HFFc6 (cell line): ENCODE data around the gene NAALADL1. TPM values are rescaled to one million over a fixed set of nuclear protein-coding genes. Genes with fewer than 3 reads are reported as not detected.

Source experiments
- DNase-seq: peaks from one replicate; pipeline ENCODE4 v3.0.0-alpha.2; 2018
- H3K27ac Mint-ChIP-seq: 2 replicates; pipeline ENCODE4 v1.8.0; 2020; ENCODE audit warnings: mild to moderate bottlenecking, mixed read lengths
- H3K27me3 Mint-ChIP-seq: 2 replicates; pipeline ENCODE4 v1.8.0; 2021; ENCODE audit warnings: mild to moderate bottlenecking, moderate library complexity, mixed read lengths; ENCODE audit not compliant: insufficient read depth
- H3K36me3 Mint-ChIP-seq: 2 replicates; pipeline ENCODE4 v1.8.0; 2021; ENCODE audit warnings: low read depth, mixed read lengths
- H3K4me1 Mint-ChIP-seq: 2 replicates; pipeline ENCODE4 v1.8.0; 2020; ENCODE audit warnings: low read depth, mixed read lengths
- H3K4me3 Mint-ChIP-seq: 2 replicates; pipeline ENCODE4 v1.8.0; 2020; ENCODE audit warnings: mild to moderate bottlenecking, moderate library complexity, mixed read lengths
- H3K9me3 Mint-ChIP-seq: 2 replicates; pipeline ENCODE4 v1.8.0; 2020; ENCODE audit warnings: mild to moderate bottlenecking, mixed read lengths
- total RNA-seq, 6 experiments: library from RNA; stranded (reverse); fragmentation: NEBNext Ultra II Directional; extraction: Animal tissue kit (Norgen Biotek cat#: 25700); gene quantifications; 2 replicates in 1 of 6; 3 replicates in 5 of 6; pipeline ENCODE4 v1.2.3, GENCODE V29; 2021
- TF ChIP-seq, protein P1 (sequence below): fragments of 200-600 bp; sonication (generic); IDR thresholded peaks from 2 replicates; pipeline ENCODE4 v1.5.0; 2021; ENCODE audit warnings: antibody characterized with exemption, mild to moderate bottlenecking

Gene NAALADL1
- total RNA-seq, 6 experiments from 2014 or later: not detected

DNA sequence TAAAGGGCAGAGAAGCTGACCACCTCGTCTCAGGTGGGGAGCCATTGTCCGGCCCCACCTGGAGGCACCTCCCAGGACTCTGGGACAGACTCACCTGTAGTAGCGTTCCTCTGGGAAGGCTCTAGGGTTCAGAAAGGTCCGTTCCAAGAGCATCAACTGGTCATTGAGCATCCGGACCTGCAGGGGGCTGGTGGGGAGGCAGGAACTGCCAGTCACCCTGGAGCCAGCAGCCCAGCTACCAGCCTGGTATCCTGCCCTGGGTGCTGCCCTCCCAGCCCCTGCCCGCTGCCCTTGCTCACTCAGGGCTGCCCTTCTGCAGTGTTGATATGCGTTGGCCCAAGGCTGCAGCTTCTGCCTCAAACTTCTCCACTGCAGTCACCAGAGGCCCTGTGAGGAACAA, 12.6 kb downstream of the NAALADL1 start:
- Mint-ChIP-seq H3K4me3 (no peak overlapping the region), H3K9me3 (no peaks in the 10 kb centered on the region), H3K36me3 (peaks cover 7% of the 10 kb centered on the region), H3K27ac (no peak overlapping the region), H3K4me1 (peaks cover 27% of the 10 kb centered on the region), H3K27me3 (no peaks in the 10 kb centered on the region; the same call in 1 of the 2 replicates)
- no peak for DNase-seq
- TF ChIP-seq, protein P1, sequence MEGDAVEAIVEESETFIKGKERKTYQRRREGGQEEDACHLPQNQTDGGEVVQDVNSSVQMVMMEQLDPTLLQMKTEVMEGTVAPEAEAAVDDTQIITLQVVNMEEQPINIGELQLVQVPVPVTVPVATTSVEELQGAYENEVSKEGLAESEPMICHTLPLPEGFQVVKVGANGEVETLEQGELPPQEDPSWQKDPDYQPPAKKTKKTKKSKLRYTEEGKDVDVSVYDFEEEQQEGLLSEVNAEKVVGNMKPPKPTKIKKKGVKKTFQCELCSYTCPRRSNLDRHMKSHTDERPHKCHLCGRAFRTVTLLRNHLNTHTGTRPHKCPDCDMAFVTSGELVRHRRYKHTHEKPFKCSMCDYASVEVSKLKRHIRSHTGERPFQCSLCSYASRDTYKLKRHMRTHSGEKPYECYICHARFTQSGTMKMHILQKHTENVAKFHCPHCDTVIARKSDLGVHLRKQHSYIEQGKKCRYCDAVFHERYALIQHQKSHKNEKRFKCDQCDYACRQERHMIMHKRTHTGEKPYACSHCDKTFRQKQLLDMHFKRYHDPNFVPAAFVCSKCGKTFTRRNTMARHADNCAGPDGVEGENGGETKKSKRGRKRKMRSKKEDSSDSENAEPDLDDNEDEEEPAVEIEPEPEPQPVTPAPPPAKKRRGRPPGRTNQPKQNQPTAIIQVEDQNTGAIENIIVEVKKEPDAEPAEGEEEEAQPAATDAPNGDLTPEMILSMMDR: no peak

DNA sequence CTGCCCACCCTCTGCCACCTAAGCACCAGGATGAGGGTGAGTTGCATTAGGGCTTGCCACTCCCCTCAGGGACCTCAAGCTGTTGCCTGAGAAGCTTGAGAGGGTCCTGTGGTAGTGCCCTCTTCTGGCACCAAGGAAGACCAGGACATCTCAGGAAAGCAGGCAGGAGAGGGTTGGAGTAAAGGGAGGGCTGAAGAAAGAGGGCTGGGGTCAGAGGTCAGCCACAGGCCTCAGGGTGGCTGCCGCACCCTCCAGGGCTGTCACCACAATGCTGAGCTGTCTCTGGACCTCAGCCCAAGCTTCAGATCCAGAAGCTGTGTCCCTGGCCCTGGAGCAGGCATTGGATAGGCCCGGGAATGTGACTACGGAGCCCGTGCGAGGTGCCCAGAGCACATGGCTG, 13.3 kb downstream of the NAALADL1 start:
- Mint-ChIP-seq H3K9me3 (no peaks in the 10 kb centered on the region), H3K36me3 (peaks cover 7% of the 10 kb centered on the region), H3K27ac (no peak overlapping the region), H3K4me1 (peaks cover 27% of the 10 kb centered on the region), H3K27me3 (no peaks in the 10 kb centered on the region; the same call in 1 of the 2 replicates), H3K4me3 (no peak overlapping the region)
- TF ChIP-seq, protein P1: no peak
- no peak for DNase-seq

DNA sequence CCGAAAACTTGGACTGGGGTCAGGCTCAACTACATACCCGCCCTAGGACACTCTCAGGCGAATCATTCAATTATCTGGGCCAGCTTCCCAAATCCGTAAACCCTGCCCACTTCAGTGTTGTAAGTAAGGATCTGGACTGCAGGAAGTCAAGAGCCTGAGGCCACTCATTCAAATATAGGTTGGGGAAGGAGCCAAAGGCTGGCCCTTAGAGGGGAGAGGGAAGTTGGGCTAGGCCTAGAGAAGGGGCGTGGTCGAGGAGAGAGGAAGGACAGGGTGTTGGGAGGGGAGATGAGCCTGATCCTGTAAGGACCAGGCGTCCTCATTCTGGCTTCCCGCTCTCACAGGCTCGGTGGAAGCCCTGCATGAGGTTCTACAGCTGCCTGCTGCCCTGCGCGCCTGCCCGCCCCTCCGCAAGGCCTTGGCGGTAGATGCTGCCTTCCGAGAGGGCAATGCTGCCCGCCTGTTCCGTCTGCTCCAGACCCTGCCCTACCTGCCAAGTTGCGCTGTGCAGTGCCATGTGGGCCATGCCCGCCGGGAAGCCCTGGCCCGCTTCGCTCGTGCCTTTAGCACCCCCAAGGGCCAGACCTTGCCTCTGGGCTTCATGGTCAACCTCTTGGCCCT, 14.4 kb downstream of the NAALADL1 start:
- Mint-ChIP-seq H3K27me3 (no peaks in the 10 kb centered on the region; the same call in 1 of the 2 replicates), H3K9me3 (no peaks in the 10 kb centered on the region), H3K4me1 (peaks cover 27% of the 10 kb centered on the region), H3K4me3 (peak overlapping the region; percentile 23; the same call in 1 of the 2 replicates), H3K36me3 (peaks cover 7% of the 10 kb centered on the region), H3K27ac (peak overlapping the region; percentile 64)
- TF ChIP-seq, protein P1: no peak
- DNase-seq: peak; percentile 55

DNA sequence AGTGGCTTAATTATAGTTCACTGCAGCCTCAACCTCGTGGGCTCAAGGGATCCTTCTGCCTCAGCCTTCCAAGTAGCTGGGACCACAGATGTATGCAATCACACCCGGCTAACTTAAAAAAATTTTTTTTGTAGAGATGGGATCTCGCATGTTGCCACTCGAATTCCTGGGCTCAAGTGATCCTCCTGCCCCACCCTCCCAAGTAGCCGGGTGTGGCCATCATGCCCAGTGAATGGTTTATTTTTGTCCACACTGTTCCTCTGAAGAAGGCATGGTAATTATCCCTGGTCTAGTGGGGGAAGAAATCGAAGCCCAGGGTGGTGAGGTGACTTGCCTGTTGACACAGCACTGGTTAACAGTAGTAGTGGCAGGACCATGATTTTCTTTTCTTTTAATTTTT, 15.5 kb downstream of the NAALADL1 start:
- H3K36me3 Mint-ChIP-seq: peaks cover 7% of the 10 kb centered on the region
- no peaks in the 10 kb centered on the region for H3K9me3 Mint-ChIP-seq
- H3K27ac Mint-ChIP-seq: no peak overlapping the region
- TF ChIP-seq, protein P1: no peak
- H3K4me3 Mint-ChIP-seq: peak overlapping the region; percentile 92
- no peaks in the 10 kb centered on the region; the same call in 1 of the 2 replicates for H3K27me3 Mint-ChIP-seq
- peaks cover 27% of the 10 kb centered on the region for H3K4me1 Mint-ChIP-seq
- DNase-seq: no peak

DNA sequence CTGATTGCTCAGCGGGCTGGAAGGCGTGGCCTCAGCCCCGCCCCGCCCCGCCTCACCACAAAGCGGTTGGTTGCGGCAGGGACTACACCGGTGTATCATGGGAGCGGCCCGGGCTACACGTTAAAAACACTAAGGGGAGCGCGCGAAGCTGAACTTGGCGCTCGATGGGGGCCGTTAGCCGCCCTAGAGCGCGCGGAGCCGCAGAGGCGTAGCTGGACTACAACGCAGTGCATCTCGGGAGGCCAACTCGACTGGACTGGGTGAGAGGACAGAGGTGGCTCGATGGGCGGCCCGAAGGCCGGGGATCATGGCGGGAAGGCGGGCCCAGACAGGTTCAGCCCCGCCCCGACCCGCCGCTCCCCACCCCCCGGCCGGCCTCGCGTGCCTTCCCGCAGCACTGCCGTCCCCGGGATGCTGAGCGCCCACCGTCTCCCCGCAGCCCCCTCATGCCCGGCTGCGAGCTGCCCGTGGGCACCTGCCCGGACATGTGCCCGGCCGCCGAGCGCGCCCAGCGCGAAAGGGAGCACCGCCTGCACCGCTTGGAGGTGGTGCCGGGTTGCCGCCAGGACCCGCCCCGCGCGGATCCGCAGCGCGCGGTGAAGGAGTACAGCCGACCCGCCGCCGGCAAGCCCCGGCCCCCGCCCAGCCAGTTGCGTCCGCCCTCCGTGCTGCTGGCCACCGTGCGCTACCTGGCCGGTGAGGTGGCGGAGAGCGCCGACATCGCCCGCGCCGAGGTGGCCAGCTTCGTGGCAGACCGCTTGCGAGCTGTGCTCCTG, 17.3 kb downstream of the NAALADL1 start, which contains the start of gene SAC3D1:
Gene SAC3D1 (plus strand): TSS at position 364 of the 776 bp plus-strand sequence. CDS start 83 bp downstream, at position 447.
- TF ChIP-seq, protein P1: peak; percentile 20; the same call in 1 of the 2 replicates
- peak within 1 kb of the TSS; percentile 80 for H3K27ac Mint-ChIP-seq
- H3K4me3 Mint-ChIP-seq: peak within 1 kb of the TSS; percentile 92
- no peaks in the 10 kb centered on the region for H3K27me3 Mint-ChIP-seq
- peak; percentile 95 for DNase-seq
- peaks cover 7% of the 10 kb centered on the region for H3K36me3 Mint-ChIP-seq
- H3K4me1 Mint-ChIP-seq: peaks cover 27% of the 10 kb centered on the region
- H3K9me3 Mint-ChIP-seq: no peaks in the 10 kb centered on the region
